Measurements from ENCODE around the gene SYNCRIP. TPM values are rescaled to one million over a fixed set of nuclear protein-coding genes. Genes with fewer than 3 reads are reported as not detected.

SYNCRIP gene
- total RNA-seq = 59.2 and 61.3 TPM in 2 replicates

GRCh38 chr6:85642774-85643536, at the start of gene SYNCRIP:
SYNCRIP (minus strand) TSS chr6:85642886; CDS start chr6:85641439, 1,447 bp downstream.

GRCh38 chr6:85593438-85594196, 49.1 kb downstream of the SYNCRIP start, which contains the start of gene SNX14:
SNX14 (minus strand) TSS chr6:85593858; CDS start chr6:85593718, 140 bp downstream.

Other genes with a start within 250 kb of the SYNCRIP start
- gene NT5E, start 192.8 kb downstream of the SYNCRIP start, total RNA-seq = 593 and 667 TPM in 2 replicates
- 94.9 and 100 TPM in 2 replicates for gene SNX14, start 49.0 kb downstream of the SYNCRIP start, total RNA-seq

All from smooth muscle cell of the pulmonary artery (primary cell).